Stimulated activated effector memory CD8-positive, alpha-beta T cell treated with anti-CD3 and anti-CD28 coated beads, Interleukin-12 subunit alpha, Interleukin-12 subunit beta, amount 100 ng/mL, for 72 hours (primary cell): ENCODE results near the gene CORO2B.

Experiments used
- ATAC-seq: fragments of 150-1000 bp; cut with Tn5 transposase; 2 replicates; pipeline ENCODE4 v1.10.0; 2021
- DNase-seq, 2 donors: peaks; one replicate each; pipeline ENCODE4 v3.0.0; 2021 to 2022; ENCODE audit warnings: low spot score in 2 of 2
- H3K27ac Mint-ChIP-seq: one replicate; pipeline ENCODE4 v1.8.0; 2022; ENCODE audit warnings: mild to moderate bottlenecking, mixed read lengths
- H3K36me3 Mint-ChIP-seq: one replicate; pipeline ENCODE4 v1.8.0; 2022; ENCODE audit warnings: mild to moderate bottlenecking, mixed read lengths
- H3K4me1 Mint-ChIP-seq: one replicate; pipeline ENCODE4 v1.8.0; 2022; ENCODE audit warnings: mixed read lengths
- H3K4me3 Mint-ChIP-seq: one replicate; pipeline ENCODE4 v1.8.0; 2022; ENCODE audit warnings: mild to moderate bottlenecking, mixed read lengths
- H3K9me3 Mint-ChIP-seq: one replicate; pipeline ENCODE4 v1.8.0; 2022; ENCODE audit warnings: mixed read lengths

Gene CORO2B

DNA sequence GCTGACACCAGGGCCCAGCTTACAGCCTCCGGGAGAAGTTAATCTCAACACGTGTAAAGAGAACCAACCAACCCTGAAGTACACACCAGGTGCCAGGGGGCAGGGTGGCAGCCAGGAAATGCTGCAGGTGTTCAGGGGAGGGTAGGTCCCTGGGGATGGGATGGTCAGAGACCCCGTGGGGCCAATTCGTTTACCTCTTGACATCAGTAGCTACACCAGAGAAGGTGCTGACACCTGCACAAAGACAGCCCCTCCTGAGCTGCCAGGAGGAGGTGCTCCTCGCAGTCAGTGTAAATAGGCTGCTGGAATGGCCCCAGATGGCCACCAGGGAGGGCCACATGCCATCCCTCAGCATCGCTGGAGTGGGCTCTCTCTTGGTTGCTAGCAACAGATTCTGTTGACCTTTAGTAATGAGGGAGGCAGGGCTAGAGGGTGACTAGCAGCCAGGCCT is 52.8 kb downstream of the CORO2B start:
- ATAC-seq (no peak), DNase-seq (no peak)
- H3K4me1 Mint-ChIP-seq: no peaks in the 10 kb centered on the region
- no peaks in the 10 kb centered on the region for H3K9me3 Mint-ChIP-seq
- H3K4me3 Mint-ChIP-seq: no peak overlapping the region
- H3K27ac Mint-ChIP-seq: no peak overlapping the region
- H3K36me3 Mint-ChIP-seq: no peaks in the 10 kb centered on the region

- Mint-ChIP-seq H3K36me3 (no peaks in the 10 kb centered on the region), H3K27ac (no peak overlapping the region), H3K4me1 (no peaks in the 10 kb centered on the region), H3K4me3 (no peak overlapping the region), H3K9me3 (no peaks in the 10 kb centered on the region)
- ATAC-seq: no peak
- no peak for DNase-seq
Observed at GRCh38 chr15:68632101-68632500, 53.3 kb downstream of the CORO2B start.

DNA sequence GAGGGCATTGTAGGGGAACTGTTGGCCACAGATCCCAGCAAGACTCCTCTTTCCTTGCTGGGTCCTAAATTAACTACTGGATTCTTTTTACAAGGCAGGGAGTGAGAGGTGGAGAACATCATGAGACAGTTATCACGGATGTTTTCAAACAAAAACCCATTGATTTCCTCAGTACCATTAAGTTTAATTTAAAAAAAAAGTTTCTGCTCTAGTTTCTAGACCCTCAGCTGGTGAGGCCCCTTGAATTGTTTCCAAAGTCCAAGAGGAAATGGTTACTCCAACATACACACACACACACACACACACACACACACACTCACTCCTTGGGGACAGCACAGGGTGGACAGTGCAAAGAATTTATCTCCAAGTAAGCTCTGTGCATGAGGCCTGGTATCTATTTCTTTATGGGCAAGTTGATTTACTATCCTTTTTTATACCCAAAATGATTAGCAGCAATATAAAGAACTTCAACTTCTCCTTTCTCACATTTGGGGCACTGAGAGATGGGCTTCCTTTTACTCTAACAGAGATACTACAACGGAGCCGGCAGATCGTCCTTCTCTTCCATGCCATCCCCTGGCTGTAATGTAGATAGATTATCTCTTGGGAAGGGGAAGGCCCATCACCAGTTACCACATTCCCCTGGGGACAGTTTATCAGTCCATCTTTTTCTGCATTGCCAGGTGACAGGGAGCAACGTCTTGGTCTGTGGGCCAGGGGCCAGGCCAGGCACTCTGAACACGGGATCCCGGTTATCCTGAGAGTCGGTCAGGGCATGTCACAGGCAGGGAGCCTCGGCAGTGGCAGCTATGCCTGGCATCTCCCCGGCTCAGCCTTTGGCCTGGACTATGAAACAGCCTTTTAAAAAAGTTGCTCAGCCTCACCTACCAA is 54.7 kb downstream of the CORO2B start:
- no peaks in the 10 kb centered on the region for H3K9me3 Mint-ChIP-seq

DNA sequence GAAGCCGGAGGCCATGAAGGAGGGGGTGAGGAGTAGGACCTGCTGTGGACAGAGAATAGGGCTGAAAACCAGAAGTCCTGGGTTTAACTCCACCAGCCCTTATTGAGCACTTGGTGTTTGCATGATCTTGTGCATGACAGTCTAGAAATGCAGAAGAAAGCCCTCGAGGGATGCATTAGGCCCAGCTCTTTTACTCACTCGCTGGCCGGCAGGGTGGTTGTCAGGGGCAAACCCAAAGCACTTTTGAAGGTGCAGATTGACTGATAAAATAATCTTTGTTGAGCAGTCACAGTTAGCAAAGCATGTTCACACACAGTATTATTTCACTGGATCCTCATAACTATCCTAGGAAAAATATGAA is 55.3 kb downstream of the CORO2B start:
- Mint-ChIP-seq H3K4me3 (no peak overlapping the region), H3K4me1 (no peaks in the 10 kb centered on the region), H3K27ac (no peak overlapping the region), H3K36me3 (no peaks in the 10 kb centered on the region), H3K9me3 (no peaks in the 10 kb centered on the region)
- DNase-seq (no peak), ATAC-seq (no peak)

More for the DNA sequence above, 54.7 kb downstream of the CORO2B start:
- no peaks in the 10 kb centered on the region for H3K36me3 Mint-ChIP-seq
- DNase-seq (no peak), ATAC-seq (no peak)
- no peak overlapping the region for H3K4me3 Mint-ChIP-seq
- no peaks in the 10 kb centered on the region for H3K4me1 Mint-ChIP-seq
- no peak overlapping the region for H3K27ac Mint-ChIP-seq

GRCh38 chr15:68634531-68634930 is 55.7 kb downstream of the CORO2B start:
- H3K27ac Mint-ChIP-seq: no peak overlapping the region
- no peak for ATAC-seq

GRCh38 chr15:68635141-68635540 is 56.3 kb downstream of the CORO2B start:
- no peaks in the 10 kb centered on the region for H3K4me1 Mint-ChIP-seq
- H3K9me3 Mint-ChIP-seq: no peaks in the 10 kb centered on the region
- H3K27ac Mint-ChIP-seq: no peak overlapping the region
- no peak overlapping the region for H3K4me3 Mint-ChIP-seq
- ATAC-seq (no peak), DNase-seq (no peak)
- H3K36me3 Mint-ChIP-seq: no peaks in the 10 kb centered on the region

More at GRCh38 chr15:68634531-68634930, 55.7 kb downstream of the CORO2B start:
- no peak for DNase-seq
- H3K9me3 Mint-ChIP-seq: no peaks in the 10 kb centered on the region
- H3K36me3 Mint-ChIP-seq: no peaks in the 10 kb centered on the region
- H3K4me3 Mint-ChIP-seq: no peak overlapping the region
- no peaks in the 10 kb centered on the region for H3K4me1 Mint-ChIP-seq

DNA sequence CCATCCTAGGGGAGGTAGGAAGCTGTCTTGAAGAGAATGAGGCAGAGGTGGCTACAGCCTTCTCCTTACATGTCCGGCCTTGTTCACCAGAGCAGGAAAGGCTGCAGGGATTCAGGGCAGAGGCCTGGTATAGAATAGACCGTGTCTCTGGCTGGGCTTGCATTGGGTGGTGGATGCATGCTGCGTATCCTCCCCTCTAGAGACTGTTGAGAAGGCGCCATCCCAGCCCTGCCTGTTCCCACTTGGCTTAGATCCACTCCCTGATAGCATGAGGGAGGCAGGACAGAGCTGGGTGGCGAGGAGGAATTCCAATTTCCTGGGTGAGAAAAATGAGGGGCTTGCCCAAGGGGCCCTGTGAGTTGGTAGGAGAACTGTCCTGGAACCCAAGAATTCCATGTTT is 57.5 kb downstream of the CORO2B start:
- H3K36me3 Mint-ChIP-seq: no peaks in the 10 kb centered on the region
- no peaks in the 10 kb centered on the region for H3K9me3 Mint-ChIP-seq
- ATAC-seq: no peak
- no peaks in the 10 kb centered on the region for H3K4me1 Mint-ChIP-seq
- H3K4me3 Mint-ChIP-seq: no peak overlapping the region
- no peak for DNase-seq
- no peak overlapping the region for H3K27ac Mint-ChIP-seq

DNA sequence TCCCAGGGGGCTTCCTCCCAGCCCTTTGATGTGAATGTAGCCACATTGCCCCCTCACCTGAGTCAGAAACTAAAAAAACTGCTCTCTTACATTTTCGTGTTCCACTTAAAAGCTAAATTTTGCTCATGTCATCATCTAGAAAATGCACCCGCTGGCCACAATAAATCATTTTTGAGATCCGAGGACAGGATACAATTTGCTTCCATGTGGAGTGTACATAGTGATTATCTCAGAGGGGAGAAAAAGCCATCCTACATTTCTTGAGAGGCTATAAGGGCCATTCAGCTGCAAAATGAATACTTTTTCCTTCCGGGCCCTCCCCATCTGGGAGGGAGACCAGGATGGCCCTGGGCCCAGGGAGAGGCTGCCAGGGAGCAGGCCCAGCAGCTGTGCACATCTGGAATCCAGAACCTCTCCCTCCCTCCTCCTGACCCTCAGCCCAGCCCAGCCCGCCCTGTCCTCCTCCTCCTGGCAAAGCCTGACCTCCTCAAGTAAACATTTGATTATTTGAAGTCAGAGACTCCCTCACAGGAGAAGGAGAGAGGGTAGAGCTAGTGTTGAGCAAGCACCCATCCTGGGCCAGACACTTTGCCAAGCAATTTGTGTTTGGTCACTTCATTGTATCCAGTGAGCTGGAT is 59.1 kb downstream of the CORO2B start:
- Mint-ChIP-seq H3K9me3 (no peaks in the 10 kb centered on the region), H3K4me3 (no peak overlapping the region), H3K36me3 (no peaks in the 10 kb centered on the region), H3K4me1 (no peaks in the 10 kb centered on the region), H3K27ac (no peak overlapping the region)
- ATAC-seq: no peak
- DNase-seq: no peak

GRCh38 chr15:68638953-68639515 is 60.2 kb downstream of the CORO2B start:
- no peak overlapping the region for H3K27ac Mint-ChIP-seq
- no peak overlapping the region for H3K4me3 Mint-ChIP-seq
- ATAC-seq: no peak
- no peaks in the 10 kb centered on the region for H3K4me1 Mint-ChIP-seq
- no peak for DNase-seq
- H3K9me3 Mint-ChIP-seq: no peaks in the 10 kb centered on the region
- H3K36me3 Mint-ChIP-seq: no peaks in the 10 kb centered on the region

- ATAC-seq: no peak
- no peak overlapping the region for H3K4me3 Mint-ChIP-seq
Observed at GRCh38 chr15:68639926-68640600, 61.3 kb downstream of the CORO2B start.

DNA sequence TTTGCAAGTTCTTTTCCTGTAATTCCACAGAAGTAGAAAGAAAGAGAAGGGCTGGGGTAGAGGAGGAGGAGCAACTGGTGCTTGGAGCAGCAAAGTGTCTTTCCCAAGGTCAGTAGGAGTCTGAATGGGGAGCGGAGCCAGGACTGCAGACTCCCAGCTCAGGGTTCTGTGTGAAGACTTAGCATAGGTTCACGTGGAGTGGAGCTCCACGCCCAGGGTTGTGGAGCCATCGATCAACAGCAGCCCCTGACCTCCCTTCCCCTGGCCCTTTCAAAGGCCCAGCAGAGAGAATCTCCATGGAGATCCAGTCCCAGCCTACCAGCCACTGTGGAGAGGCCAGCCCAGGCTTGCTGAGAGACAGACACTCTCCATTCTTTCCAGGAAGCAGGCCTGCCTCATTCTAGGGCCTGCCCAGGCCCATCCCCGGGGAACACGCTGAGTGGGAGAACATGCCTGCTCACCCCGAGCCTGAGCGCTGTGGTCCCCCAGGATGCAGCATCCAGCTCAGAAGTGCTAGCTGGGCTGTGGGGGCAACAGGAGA is 62.1 kb downstream of the CORO2B start:
- H3K9me3 Mint-ChIP-seq: no peaks in the 10 kb centered on the region
- ATAC-seq: no peak
- no peaks in the 10 kb centered on the region for H3K36me3 Mint-ChIP-seq
- H3K27ac Mint-ChIP-seq: no peak overlapping the region
- no peak for DNase-seq
- no peak overlapping the region for H3K4me3 Mint-ChIP-seq
- H3K4me1 Mint-ChIP-seq: no peaks in the 10 kb centered on the region

More at GRCh38 chr15:68639926-68640600, 61.3 kb downstream of the CORO2B start:
- Mint-ChIP-seq H3K27ac (no peak overlapping the region), H3K4me1 (no peaks in the 10 kb centered on the region), H3K9me3 (no peaks in the 10 kb centered on the region), H3K36me3 (no peaks in the 10 kb centered on the region)
- DNase-seq: no peak

GRCh38 chr15:68641376-68641775 is 62.6 kb downstream of the CORO2B start:
- no peak overlapping the region for H3K27ac Mint-ChIP-seq
- no peaks in the 10 kb centered on the region for H3K9me3 Mint-ChIP-seq
- DNase-seq (no peak), ATAC-seq (no peak)
- no peaks in the 10 kb centered on the region for H3K4me1 Mint-ChIP-seq
- no peak overlapping the region for H3K4me3 Mint-ChIP-seq
- no peaks in the 10 kb centered on the region for H3K36me3 Mint-ChIP-seq

GRCh38 chr15:68642491-68642845 is 63.7 kb downstream of the CORO2B start:
- no peak for DNase-seq
- no peak for ATAC-seq
- H3K27ac Mint-ChIP-seq: no peak overlapping the region
- H3K4me1 Mint-ChIP-seq: no peaks in the 10 kb centered on the region
- H3K4me3 Mint-ChIP-seq: no peak overlapping the region
- no peaks in the 10 kb centered on the region for H3K36me3 Mint-ChIP-seq
- H3K9me3 Mint-ChIP-seq: no peaks in the 10 kb centered on the region

- Mint-ChIP-seq H3K27ac (no peak overlapping the region), H3K36me3 (no peaks in the 10 kb centered on the region), H3K4me3 (no peak overlapping the region), H3K9me3 (no peaks in the 10 kb centered on the region), H3K4me1 (no peaks in the 10 kb centered on the region)
- DNase-seq: no peak
- no peak for ATAC-seq
Observed at GRCh38 chr15:68643216-68643830, 64.5 kb downstream of the CORO2B start.
